ENCODE results near the gene DUOXA1. TPM values are rescaled to one million over a fixed set of nuclear protein-coding genes. Genes with fewer than 3 reads are reported as not detected.

The DUOXA1 gene
- total RNA-seq, 1 donor from 2014 or later = 1.9 TPM

DNA sequence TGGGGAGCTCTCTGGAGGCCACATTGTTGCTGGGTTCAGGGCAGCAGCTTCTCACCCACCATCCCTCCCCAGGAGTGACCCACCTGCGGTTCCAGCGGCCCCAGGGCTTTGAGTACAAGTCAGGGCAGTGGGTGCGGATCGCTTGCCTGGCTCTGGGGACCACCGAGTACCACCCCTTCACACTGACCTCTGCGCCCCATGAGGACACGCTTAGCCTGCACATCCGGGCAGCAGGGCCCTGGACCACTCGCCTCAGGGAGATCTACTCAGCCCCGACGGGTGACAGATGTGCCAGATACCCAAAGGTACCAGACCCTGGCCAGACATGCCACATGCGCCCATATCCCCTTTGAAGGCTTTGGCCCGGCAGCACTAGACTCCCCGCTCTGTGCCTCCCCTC is 32.0 kb upstream of the DUOXA1 start:
- Mint-ChIP-seq H3K36me3 (ENCODE audit: low read depth, unreplicated experiment) (no peaks in the 10 kb centered on the region), H3K9me3 (ENCODE audit: unreplicated experiment) (peaks cover 2% of the 10 kb centered on the region), H3K4me1 (ENCODE audit: unreplicated experiment) (peaks cover 15% of the 10 kb centered on the region), H3K4me3 (ENCODE audit: unreplicated experiment) (no peak overlapping the region), H3K27ac (ENCODE audit: unreplicated experiment) (peak overlapping the region; percentile 6), H3K27me3 (ENCODE audit: unreplicated experiment) (peaks cover 13% of the 10 kb centered on the region)
- no peak for DNase-seq (ENCODE audit: low spot score)
- TF ChIP-seq, protein P1, sequence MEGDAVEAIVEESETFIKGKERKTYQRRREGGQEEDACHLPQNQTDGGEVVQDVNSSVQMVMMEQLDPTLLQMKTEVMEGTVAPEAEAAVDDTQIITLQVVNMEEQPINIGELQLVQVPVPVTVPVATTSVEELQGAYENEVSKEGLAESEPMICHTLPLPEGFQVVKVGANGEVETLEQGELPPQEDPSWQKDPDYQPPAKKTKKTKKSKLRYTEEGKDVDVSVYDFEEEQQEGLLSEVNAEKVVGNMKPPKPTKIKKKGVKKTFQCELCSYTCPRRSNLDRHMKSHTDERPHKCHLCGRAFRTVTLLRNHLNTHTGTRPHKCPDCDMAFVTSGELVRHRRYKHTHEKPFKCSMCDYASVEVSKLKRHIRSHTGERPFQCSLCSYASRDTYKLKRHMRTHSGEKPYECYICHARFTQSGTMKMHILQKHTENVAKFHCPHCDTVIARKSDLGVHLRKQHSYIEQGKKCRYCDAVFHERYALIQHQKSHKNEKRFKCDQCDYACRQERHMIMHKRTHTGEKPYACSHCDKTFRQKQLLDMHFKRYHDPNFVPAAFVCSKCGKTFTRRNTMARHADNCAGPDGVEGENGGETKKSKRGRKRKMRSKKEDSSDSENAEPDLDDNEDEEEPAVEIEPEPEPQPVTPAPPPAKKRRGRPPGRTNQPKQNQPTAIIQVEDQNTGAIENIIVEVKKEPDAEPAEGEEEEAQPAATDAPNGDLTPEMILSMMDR (IDR thresholded peaks at IDR 0.05; ENCODE audit: unreplicated experiment) = no peak

DNA sequence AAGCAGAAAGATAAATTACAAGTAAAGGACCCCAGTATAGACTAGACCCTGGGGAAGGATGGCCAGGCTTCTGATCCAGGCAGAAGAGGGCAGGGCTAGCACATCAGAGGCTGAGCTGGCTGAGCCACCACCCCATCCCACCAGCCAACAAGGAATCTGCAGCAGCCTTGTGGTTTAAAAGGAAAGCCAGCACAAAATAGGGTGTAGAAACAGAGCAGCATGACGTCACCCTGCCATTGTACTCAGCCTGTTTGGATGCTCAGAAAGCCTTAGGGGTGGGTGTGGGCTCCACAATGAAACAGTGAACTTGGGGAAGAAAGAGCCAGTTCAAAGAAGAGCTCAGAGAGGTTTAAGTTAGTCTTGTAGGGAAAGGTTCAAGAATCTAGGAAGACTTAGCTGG is 28.3 kb upstream of the DUOXA1 start:
- Mint-ChIP-seq H3K4me3 (ENCODE audit: unreplicated experiment) (no peak overlapping the region), H3K27me3 (ENCODE audit: unreplicated experiment) (peaks cover 11% of the 10 kb centered on the region), H3K27ac (ENCODE audit: unreplicated experiment) (no peak overlapping the region), H3K4me1 (ENCODE audit: unreplicated experiment) (peaks cover 18% of the 10 kb centered on the region), H3K9me3 (ENCODE audit: unreplicated experiment) (peaks cover 3% of the 10 kb centered on the region), H3K36me3 (ENCODE audit: low read depth, unreplicated experiment) (peaks cover 3% of the 10 kb centered on the region)
- TF ChIP-seq, protein P1 (IDR thresholded peaks at IDR 0.05; ENCODE audit: unreplicated experiment) = no peak
- no peak for DNase-seq (ENCODE audit: low spot score)

GRCh38 chr15:45156744-45157455 is 27.2 kb upstream of the DUOXA1 start:
- TF ChIP-seq, protein P1 (IDR thresholded peaks at IDR 0.05; ENCODE audit: unreplicated experiment) = no peak
- no peak for DNase-seq (ENCODE audit: low spot score)
- Mint-ChIP-seq H3K9me3 (ENCODE audit: unreplicated experiment) (peaks cover 3% of the 10 kb centered on the region), H3K36me3 (ENCODE audit: low read depth, unreplicated experiment) (peaks cover 8% of the 10 kb centered on the region), H3K4me1 (ENCODE audit: unreplicated experiment) (peaks cover 16% of the 10 kb centered on the region), H3K27me3 (ENCODE audit: unreplicated experiment) (peaks cover 13% of the 10 kb centered on the region), H3K4me3 (ENCODE audit: unreplicated experiment) (no peak overlapping the region), H3K27ac (ENCODE audit: unreplicated experiment) (no peak overlapping the region)

- TF ChIP-seq, protein P1 (IDR thresholded peaks at IDR 0.05; ENCODE audit: unreplicated experiment) = no peak
- Mint-ChIP-seq H3K4me3 (ENCODE audit: unreplicated experiment) (peak overlapping the region; percentile 59), H3K36me3 (ENCODE audit: low read depth, unreplicated experiment) (peaks cover 8% of the 10 kb centered on the region), H3K4me1 (ENCODE audit: unreplicated experiment) (peaks cover 13% of the 10 kb centered on the region), H3K27me3 (ENCODE audit: unreplicated experiment) (peaks cover 13% of the 10 kb centered on the region), H3K9me3 (ENCODE audit: unreplicated experiment) (peaks cover 3% of the 10 kb centered on the region), H3K27ac (ENCODE audit: unreplicated experiment) (no peak overlapping the region)
- no peak for DNase-seq (ENCODE audit: low spot score)
Observed at GRCh38 chr15:45155739-45156138, 26.1 kb upstream of the DUOXA1 start.

GRCh38 chr15:45151998-45152828 is 22.5 kb upstream of the DUOXA1 start:
- Mint-ChIP-seq H3K27me3 (ENCODE audit: unreplicated experiment) (peaks cover 2% of the 10 kb centered on the region), H3K27ac (ENCODE audit: unreplicated experiment) (no peak overlapping the region), H3K36me3 (ENCODE audit: low read depth, unreplicated experiment) (peaks cover 8% of the 10 kb centered on the region), H3K9me3 (ENCODE audit: unreplicated experiment) (peaks cover 3% of the 10 kb centered on the region), H3K4me1 (ENCODE audit: unreplicated experiment) (peaks cover 5% of the 10 kb centered on the region), H3K4me3 (ENCODE audit: unreplicated experiment) (no peak overlapping the region)
- TF ChIP-seq, protein P1 (IDR thresholded peaks at IDR 0.05; ENCODE audit: unreplicated experiment) = no peak
- DNase-seq (ENCODE audit: low spot score) = no peak

All from endothelial cell (in vitro differentiated cells).